Measurements from ENCODE around the gene SMIM23. TPM values are rescaled to one million over a fixed set of nuclear protein-coding genes. Genes with fewer than 3 reads are reported as not detected.

The SMIM23 gene
- total RNA-seq, 2 experiments from 2014 or later, result not detected

DNA sequence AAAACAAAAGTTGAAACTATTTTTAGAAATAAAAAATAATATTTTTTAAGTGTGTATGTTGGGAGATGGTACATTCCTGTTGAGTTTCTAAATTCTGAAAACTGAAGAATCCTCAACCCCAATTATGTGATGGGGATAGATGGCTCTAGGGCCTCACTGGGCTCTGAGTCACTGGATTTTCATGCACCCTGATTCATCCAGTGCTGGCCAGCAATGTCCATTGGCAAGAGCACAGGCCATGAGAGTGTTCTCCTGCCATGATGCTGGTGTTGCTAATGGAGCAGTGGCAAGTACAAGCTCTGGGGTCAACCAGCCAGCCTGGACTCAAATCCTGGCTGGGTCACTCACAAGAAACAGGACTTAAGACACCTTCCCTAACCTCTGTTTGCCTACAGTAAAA is 23.3 kb downstream of the SMIM23 start:
- H3K4me3 Mint-ChIP-seq, result no peak overlapping the region
- ChIA-PET POLR2A (no interaction called here), CTCF (no interaction called here)
- peaks cover 34% of the 10 kb centered on the region for H3K27me3 Mint-ChIP-seq
- intact Hi-C loops (cut with DNase I, micrococcal nuclease), result no loop called here
- Histone ChIP-seq H3K36me3 (ENCODE audit: insufficient read depth, low read length) (no peaks in the 10 kb centered on the region), H3K4me3 (ENCODE audit: low read length) (no peak overlapping the region), H3K9me3 (ENCODE audit: control insufficient read depth in 1 of 2, insufficient read depth in 1 of 2, low read length in 2 of 2) (peaks cover 0 to 23% of the 10 kb centered on the region in 2 experiments), H3K27ac (ENCODE audit: low read depth in 1 of 2, low read length in 2 of 2) (no peak overlapping the region), H3K4me1 (ENCODE audit: insufficient read depth, low read length) (peaks cover 3% of the 10 kb centered on the region), H3K27me3 (ENCODE audit: control insufficient read depth in 1 of 2, insufficient read depth in 2 of 2, low read length in 2 of 2) (peaks cover 17 to 20% of the 10 kb centered on the region in 2 experiments)
- H3K4me1 Mint-ChIP-seq (ENCODE audit: low read depth), result no peaks in the 10 kb centered on the region
- H3K27ac Mint-ChIP-seq, result no peak overlapping the region
- TF ChIP-seq, protein P1, sequence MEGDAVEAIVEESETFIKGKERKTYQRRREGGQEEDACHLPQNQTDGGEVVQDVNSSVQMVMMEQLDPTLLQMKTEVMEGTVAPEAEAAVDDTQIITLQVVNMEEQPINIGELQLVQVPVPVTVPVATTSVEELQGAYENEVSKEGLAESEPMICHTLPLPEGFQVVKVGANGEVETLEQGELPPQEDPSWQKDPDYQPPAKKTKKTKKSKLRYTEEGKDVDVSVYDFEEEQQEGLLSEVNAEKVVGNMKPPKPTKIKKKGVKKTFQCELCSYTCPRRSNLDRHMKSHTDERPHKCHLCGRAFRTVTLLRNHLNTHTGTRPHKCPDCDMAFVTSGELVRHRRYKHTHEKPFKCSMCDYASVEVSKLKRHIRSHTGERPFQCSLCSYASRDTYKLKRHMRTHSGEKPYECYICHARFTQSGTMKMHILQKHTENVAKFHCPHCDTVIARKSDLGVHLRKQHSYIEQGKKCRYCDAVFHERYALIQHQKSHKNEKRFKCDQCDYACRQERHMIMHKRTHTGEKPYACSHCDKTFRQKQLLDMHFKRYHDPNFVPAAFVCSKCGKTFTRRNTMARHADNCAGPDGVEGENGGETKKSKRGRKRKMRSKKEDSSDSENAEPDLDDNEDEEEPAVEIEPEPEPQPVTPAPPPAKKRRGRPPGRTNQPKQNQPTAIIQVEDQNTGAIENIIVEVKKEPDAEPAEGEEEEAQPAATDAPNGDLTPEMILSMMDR (IDR thresholded peaks at IDR 0.05), result no peak
- H3K9me3 Mint-ChIP-seq, result peaks cover 4% of the 10 kb centered on the region
- ATAC-seq (ENCODE audit: poor library complexity), result no peak
- H3K36me3 Mint-ChIP-seq (ENCODE audit: low read depth), result no peaks in the 10 kb centered on the region
- DNase-seq, result no peak

DNA sequence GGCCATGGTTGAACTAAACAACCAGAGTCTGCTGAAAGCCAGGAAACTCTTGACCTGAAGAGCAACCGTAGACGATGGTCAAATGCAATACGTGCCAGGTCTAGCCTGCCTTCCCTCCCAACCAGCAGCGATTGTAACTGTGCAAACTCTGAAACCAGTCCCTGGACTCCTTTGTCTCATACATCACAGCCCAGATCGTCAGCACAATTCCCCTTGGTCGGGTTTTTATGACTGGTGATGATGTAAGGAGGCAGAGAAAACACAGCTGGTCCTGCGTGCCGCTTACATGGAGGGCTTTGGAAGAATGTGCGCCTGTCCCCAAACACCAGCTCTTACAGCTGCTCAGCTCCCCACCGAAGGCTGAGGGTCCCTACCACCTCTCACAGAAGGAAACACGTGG is 24.6 kb downstream of the SMIM23 start:
- Mint-ChIP-seq H3K9me3 (peaks cover 4% of the 10 kb centered on the region), H3K4me3 (no peak overlapping the region), H3K27ac (no peak overlapping the region), H3K27me3 (peaks cover 30% of the 10 kb centered on the region), H3K36me3 (ENCODE audit: low read depth) (no peaks in the 10 kb centered on the region), H3K4me1 (ENCODE audit: low read depth) (no peaks in the 10 kb centered on the region)
- no peak for ATAC-seq (ENCODE audit: poor library complexity)
- Histone ChIP-seq H3K4me3 (ENCODE audit: low read length) (no peak overlapping the region), H3K9me3 (ENCODE audit: control insufficient read depth in 1 of 2, insufficient read depth in 1 of 2, low read length in 2 of 2) (peaks cover 0 to 23% of the 10 kb centered on the region in 2 experiments), H3K27ac (ENCODE audit: low read depth in 1 of 2, low read length in 2 of 2) (no peak overlapping the region), H3K4me1 (ENCODE audit: insufficient read depth, low read length) (peaks cover 3% of the 10 kb centered on the region), H3K27me3 (ENCODE audit: control insufficient read depth in 1 of 2, insufficient read depth in 2 of 2, low read length in 2 of 2) (peaks cover 15 to 20% of the 10 kb centered on the region in 2 experiments), H3K36me3 (ENCODE audit: insufficient read depth, low read length) (no peaks in the 10 kb centered on the region)
- intact Hi-C loops (cut with DNase I, micrococcal nuclease), result no loop called here
- ChIA-PET POLR2A (no interaction called here), CTCF (no interaction called here)
- DNase-seq, result no peak
- TF ChIP-seq, protein P1 (IDR thresholded peaks at IDR 0.05), result no peak

DNA sequence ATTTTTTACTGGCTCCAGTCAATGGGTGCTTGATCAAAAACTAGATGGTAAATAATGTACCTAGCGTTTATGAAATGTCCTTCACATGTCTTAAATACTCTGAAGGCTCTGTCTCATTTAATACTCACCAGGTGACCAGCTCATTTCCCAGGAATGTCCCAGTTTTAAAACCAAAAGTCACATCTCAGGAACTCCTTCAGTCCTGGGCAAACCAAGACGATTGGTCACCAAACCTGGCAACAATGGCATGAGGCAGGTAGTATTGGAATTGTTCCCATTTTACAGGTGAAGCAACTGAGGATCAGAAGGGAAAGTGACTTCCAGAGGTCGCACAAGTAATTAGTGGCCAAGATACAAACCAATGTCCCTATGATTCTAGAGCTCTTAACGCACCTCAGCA is 27.7 kb downstream of the SMIM23 start:
- no peaks in the 10 kb centered on the region for H3K36me3 Mint-ChIP-seq (ENCODE audit: low read depth)
- Histone ChIP-seq H3K4me3 (ENCODE audit: low read length) (no peak overlapping the region), H3K36me3 (ENCODE audit: insufficient read depth, low read length) (no peaks in the 10 kb centered on the region), H3K27me3 (ENCODE audit: control insufficient read depth in 1 of 2, insufficient read depth in 2 of 2, low read length in 2 of 2) (peaks cover 0 to 2% of the 10 kb centered on the region in 2 experiments), H3K9me3 (ENCODE audit: control insufficient read depth in 1 of 2, insufficient read depth in 1 of 2, low read length in 2 of 2) (peaks cover 0 to 23% of the 10 kb centered on the region in 2 experiments), H3K27ac (ENCODE audit: low read depth in 1 of 2, low read length in 2 of 2) (no peak overlapping the region), H3K4me1 (ENCODE audit: insufficient read depth, low read length) (no peaks in the 10 kb centered on the region)
- intact Hi-C loops (cut with DNase I, micrococcal nuclease), result no loop called here
- CTCF ChIA-PET, result no interaction called here
- peaks cover 5% of the 10 kb centered on the region for H3K27me3 Mint-ChIP-seq
- DNase-seq (no peak), ATAC-seq (ENCODE audit: poor library complexity) (no peak)
- TF ChIP-seq, protein P1 (IDR thresholded peaks at IDR 0.05), result no peak
- no peak overlapping the region for H3K4me3 Mint-ChIP-seq
- H3K4me1 Mint-ChIP-seq (ENCODE audit: low read depth), result no peaks in the 10 kb centered on the region
- peaks cover 4% of the 10 kb centered on the region for H3K9me3 Mint-ChIP-seq
- POLR2A ChIA-PET, result no interaction called here
- no peak overlapping the region for H3K27ac Mint-ChIP-seq
